Epidermal melanocyte (primary cell): ENCODE data around the gene RBSN.

Experiments used
- DNase-seq: peaks from one replicate; pipeline ENCODE4 v3.0.0; 2011; ENCODE audit warnings: low spot score; ENCODE audit not compliant: insufficient read length

Gene RBSN

DNA sequence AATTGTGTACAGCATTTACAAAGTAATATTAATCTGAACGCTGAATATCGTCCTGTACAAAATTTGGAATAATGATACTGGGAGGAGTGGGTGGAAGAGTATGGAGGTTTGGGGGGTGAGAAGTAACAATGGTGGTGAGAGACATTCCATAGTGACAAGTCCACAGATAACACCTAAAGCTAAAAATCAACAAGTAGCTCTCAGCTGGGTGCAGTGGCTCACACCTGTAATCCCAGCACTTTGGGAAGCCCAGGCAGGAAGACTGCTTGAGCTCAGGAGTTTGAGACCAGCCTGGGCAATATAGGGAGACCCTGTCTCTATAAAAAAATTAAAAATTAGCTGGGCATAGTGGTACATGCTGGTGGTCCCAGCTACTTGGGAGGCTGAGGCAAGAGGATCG is 38.9 kb downstream of the RBSN start:
- no peak for DNase-seq

GRCh38 chr3:15056676-15057404 is 42.1 kb downstream of the RBSN start:
- no peak for DNase-seq

- DNase-seq, result no peak
Measured at GRCh38 chr3:15055019-15055557, 43.9 kb downstream of the RBSN start.

DNA sequence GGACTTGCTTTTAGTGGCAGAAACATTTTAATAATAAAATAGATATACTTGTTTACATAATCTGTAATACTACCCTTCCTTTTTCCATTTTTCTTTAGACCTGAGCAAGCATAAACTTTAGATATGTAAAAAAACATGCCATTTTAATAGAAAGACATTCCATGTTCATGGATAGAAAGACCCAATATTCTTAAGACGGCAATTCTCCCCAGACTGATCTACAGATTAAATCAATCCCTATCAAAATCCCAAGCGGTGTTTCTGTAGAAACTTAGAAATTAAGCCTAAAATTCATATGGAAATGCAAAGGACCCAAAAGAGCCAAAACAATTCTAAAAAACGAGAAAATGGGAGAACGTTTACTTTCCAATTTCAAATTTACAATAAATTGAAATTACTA is 45.4 kb downstream of the RBSN start:
- DNase-seq, result no peak

DNA sequence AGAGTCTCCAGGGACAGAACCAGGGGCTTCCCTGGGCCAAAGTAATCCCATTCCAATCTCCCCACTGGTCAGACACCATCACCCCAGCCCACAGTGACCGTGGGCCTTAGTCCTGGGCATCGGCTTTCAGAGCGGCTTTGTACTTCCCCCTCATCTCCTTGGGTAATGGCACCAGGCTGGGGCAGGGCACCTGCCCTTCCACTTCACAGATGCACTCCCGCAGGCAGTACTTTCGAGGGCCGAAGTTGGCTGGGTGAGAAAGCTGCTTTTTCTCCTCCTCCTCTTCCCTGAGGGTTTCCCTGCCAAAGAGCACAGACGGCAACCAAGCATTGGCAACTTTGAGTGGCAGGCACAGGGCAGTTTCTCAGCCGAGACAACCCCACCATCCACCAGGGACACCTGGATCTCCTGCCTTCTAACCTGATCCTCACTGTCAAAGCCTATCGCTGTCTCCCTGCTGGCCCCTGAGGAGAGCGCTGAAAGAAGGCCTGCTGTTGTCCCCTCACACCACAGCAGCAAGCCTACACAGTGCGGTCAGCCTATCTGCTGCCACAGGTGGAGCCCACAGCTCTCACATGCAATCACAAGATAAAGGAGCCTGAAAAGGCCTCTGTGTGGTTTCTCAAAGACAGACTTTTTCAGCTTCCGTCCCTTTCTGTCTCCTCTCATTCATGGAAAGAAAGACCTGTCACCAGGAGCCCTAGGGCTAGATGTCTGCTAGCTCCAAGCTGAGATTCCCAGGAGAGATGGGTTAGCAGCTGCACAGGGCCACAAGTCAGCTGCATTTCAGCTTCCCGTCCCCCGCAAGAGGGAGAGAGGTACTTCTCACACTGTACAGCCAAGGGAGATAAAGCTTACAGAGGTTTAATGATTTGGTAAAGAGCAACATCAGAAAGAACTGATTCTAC is 46.4 kb downstream of the RBSN start:
- DNase-seq, result no peak

- no peak for DNase-seq
Measured at GRCh38 chr3:15051531-15051930, 47.4 kb downstream of the RBSN start.

GRCh38 chr3:15050405-15051092 is 48.4 kb downstream of the RBSN start:
- DNase-seq, result no peak

DNA sequence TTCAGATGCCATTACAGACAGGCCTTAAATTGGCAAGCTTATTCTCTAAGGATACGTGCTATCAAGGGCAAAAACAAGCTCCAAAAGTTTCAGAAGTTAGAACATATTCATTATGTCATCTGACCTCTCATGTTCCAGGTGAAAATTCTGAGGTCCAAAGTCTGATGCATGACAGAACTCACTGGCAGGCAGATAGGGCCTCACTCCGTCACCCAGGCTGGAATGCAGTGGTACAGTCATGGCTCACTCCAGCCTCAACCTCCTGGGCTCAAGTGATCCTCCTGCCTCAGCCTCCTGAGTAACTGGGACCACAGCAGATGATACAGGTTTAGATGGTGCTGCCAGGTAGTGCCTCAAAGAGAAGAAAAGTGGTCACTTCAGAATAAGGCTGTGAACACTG is 49.4 kb downstream of the RBSN start:
- no peak for DNase-seq

GRCh38 chr3:15045667-15046066 is 53.3 kb downstream of the RBSN start:
- no peak for DNase-seq

- no peak for DNase-seq
Measured at GRCh38 chr3:15044326-15044725, 54.6 kb downstream of the RBSN start.

DNA sequence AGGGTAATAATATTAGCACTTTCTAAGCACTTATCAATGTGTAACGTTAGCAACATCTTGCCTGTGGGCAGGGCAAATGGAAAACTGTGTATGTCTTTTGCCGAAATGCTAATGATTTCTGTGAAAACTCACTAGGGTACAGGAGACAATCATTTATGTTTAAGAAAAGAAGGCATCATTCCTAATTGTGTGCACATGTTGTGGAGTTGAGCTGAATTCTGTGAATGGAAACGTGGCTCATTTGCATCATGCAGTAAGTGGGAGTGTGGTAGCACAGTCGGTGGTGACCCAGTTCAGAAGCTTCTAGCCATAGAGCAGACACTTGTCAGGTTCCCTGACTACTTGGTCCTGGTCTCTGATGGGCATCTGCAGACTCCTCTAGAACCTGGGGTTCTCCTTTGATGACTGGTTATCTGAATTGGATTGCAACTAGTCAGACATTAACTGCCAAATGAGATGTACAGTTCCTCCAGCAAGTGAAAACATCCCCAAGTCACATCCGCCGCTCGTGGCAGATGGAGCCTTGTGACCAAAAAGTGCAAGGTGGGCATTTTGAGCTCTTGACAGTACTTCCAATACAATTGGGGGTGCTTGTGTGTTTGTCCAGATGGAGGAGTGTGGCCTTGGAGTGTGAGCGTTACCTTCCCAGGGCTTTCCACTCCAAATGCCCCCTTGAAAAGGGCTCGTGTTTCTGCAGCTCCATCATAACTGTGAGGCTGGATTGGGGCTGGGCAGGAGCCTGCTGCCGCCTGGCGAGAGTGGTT is 55.4 kb downstream of the RBSN start:
- no peak for DNase-seq

- no peak for DNase-seq
Measured at GRCh38 chr3:15042936-15043335, 56.0 kb downstream of the RBSN start.

DNA sequence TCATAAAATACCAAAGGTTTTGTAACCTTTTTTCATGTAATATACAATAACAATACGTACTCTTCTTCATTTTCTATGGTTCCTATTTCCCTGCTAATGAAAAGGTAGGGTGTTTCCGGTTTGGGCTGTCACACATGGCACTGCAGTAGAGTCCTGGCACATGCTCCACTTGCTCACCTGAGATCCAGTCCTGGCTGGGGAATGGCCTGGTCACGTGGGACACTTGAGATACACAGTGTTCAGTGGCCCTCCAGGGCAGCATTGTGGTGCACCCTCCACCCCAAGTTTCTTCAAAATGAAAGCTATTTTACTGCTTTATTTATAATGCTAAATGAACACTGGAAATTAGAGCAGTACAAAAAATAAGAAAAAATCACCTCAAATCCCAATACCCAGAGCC is 57.0 kb downstream of the RBSN start:
- DNase-seq, result no peak

DNA sequence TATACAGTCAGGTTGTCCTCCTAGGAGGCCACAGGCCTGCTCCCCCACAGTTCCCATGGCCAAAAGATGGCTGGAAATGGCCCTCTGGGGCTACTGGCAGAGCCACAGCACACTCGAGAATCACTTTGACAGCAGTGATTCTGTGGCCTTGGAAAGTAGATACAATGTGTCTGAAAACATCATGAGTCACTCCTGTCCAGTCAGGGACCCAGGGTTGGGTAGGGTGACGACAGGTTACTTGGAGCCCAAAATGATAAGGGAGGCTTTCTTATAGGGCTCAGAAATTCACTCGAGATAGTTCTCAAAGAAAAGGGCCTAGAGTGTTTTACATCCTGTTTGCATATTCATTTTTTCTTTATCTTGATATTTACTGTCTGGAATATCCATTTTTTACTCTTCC is 58.1 kb downstream of the RBSN start:
- no peak for DNase-seq

- no peak for DNase-seq
Measured at GRCh38 chr3:15038306-15038705, 60.6 kb downstream of the RBSN start.

- no peak for DNase-seq
Measured at GRCh38 chr3:15033103-15033502, 65.8 kb downstream of the RBSN start.

GRCh38 chr3:15032650-15033049 is 66.3 kb downstream of the RBSN start:
- DNase-seq, result no peak

DNA sequence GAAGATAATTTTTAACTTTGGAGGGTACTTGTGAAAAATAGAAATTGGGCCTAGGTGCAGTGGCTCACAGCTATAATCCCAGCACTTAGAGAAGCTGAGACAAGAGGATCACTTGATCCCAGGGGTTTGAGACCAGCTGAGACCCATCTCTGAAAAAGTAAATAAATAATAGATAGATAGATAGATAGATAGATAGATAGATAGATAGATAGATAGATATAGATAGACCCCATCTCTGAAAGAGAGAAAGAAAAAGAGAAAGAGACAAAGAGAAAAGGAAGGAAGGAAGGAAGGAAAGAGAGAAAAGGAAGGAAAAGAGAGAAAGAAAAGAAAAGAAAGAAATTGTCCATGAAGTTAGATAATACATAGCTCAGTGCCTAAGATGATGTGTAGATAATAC is 69.3 kb downstream of the RBSN start:
- no peak for DNase-seq

DNA sequence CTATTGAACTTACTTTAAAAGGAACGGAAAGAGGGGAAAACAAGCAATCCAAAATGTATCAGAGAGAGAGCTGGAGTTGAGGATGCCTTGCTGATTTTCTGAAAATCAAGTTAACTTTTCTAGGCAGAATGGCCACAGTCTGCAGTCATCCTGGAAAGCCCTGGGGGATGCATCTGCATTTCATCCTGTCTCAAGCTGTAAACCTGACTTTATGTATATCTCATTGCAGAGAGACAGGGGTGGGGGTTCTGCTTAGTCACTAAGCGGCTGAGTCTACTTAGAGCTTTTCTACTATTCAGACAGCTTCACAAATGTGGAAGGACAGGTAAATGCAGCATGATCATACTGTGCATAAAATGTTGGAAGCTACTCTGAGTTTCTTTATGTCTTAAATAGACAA is 75.2 kb downstream of the RBSN start:
- DNase-seq, result no peak

- DNase-seq, result no peak
Measured at GRCh38 chr3:15023249-15023648, 75.7 kb downstream of the RBSN start.
